ENCODE data around the gene RAB18.

Gene RAB18

DNA sequence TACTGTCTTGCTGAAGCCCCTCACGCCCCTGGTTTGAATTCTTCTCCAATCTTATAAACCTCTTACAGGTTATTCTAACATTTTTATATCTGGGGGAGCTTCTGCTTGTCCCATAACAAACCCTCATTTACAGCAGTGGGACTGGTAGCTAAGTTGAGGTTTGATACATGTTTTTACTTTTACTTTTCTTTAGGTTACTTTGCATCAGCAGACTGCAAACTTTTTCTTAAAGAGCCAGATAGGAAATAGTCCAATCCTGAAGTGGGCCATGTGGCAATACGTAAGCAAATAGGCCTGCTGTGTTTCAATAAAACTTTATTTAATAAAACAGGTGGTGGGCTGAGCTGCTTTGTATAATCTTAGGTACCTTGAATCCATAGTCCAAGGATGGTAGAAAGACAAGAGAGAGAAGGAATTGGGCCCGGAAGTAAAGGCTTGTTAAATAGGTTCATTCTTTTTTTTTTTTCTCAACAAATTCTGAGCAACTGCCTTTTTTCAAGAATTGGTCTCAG, 27.3 kb downstream of the RAB18 start:
- H2AFZ ChIP-seq (ENCODE audit: low read depth) = no peak overlapping the region
- H3K4me2 ChIP-seq = no peak overlapping the region
- H3K27ac ChIP-seq = no peak overlapping the region
- no peak overlapping the region for H3K9ac ChIP-seq
- peaks cover 30% of the 10 kb centered on the region; the same call in 1 of the 2 replicates for H3K79me2 ChIP-seq (ENCODE audit: insufficient read depth, low read depth)
- H3K4me3 ChIP-seq (IDR thresholded peaks at IDR 0.05; ENCODE audit: insufficient read depth, low read depth, low read length) = no peak overlapping the region
- H4K20me1 ChIP-seq (ENCODE audit: insufficient read depth) = no peaks in the 10 kb centered on the region
- TF ChIP-seq, protein P1, sequence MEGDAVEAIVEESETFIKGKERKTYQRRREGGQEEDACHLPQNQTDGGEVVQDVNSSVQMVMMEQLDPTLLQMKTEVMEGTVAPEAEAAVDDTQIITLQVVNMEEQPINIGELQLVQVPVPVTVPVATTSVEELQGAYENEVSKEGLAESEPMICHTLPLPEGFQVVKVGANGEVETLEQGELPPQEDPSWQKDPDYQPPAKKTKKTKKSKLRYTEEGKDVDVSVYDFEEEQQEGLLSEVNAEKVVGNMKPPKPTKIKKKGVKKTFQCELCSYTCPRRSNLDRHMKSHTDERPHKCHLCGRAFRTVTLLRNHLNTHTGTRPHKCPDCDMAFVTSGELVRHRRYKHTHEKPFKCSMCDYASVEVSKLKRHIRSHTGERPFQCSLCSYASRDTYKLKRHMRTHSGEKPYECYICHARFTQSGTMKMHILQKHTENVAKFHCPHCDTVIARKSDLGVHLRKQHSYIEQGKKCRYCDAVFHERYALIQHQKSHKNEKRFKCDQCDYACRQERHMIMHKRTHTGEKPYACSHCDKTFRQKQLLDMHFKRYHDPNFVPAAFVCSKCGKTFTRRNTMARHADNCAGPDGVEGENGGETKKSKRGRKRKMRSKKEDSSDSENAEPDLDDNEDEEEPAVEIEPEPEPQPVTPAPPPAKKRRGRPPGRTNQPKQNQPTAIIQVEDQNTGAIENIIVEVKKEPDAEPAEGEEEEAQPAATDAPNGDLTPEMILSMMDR (conservative IDR thresholded peaks at IDR 0.05; ENCODE audit: low read depth, low read length) = no peak
- no peaks in the 10 kb centered on the region for H3K27me3 ChIP-seq (ENCODE audit: insufficient read depth, low read depth)
- H3K36me3 ChIP-seq (ENCODE audit: insufficient read depth) = no peaks in the 10 kb centered on the region
- H3K4me1 ChIP-seq (ENCODE audit: low read depth, poor library complexity, severe bottlenecking) = peaks cover 39% of the 10 kb centered on the region

DNA sequence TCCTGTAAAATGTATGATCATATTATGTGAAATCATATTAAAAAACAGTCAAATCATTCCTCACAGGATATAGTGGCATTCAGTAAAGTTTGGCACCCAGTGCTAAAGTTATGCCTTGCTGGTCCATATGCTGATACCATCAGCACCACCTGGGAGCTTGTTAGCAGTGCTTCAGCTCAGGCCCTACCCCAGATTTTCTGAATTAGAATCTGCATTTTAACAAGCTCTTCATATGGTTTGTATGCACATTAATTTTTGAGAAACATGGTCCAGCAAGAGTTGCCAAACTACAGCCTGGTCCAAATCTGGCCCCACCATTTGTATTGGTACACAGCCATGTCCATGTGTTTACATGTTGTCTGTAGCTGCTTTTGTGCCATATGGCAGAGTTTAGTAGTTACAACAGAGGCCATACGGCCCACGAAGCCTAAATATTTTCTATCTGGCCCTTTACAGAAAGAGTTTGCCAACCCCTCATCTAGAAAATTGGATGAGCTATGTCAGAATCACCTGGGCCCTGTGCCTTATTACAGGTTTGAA, 30.1 kb downstream of the RAB18 start:
- Histone ChIP-seq H3K4me2 (no peak overlapping the region), H3K9ac (no peak overlapping the region), H3K4me3 (IDR thresholded peaks at IDR 0.05; ENCODE audit: insufficient read depth, low read depth, low read length) (no peak overlapping the region), H3K27ac (no peak overlapping the region), H4K20me1 (ENCODE audit: insufficient read depth) (no peaks in the 10 kb centered on the region), H3K4me1 (ENCODE audit: low read depth, poor library complexity, severe bottlenecking) (peaks cover 51% of the 10 kb centered on the region), H2AFZ (ENCODE audit: low read depth) (no peak overlapping the region), H3K36me3 (ENCODE audit: insufficient read depth) (no peaks in the 10 kb centered on the region), H3K27me3 (ENCODE audit: insufficient read depth, low read depth) (no peaks in the 10 kb centered on the region), H3K79me2 (ENCODE audit: insufficient read depth, low read depth) (peaks cover 9% of the 10 kb centered on the region; the same call in 1 of the 2 replicates)
- TF ChIP-seq, protein P1 (conservative IDR thresholded peaks at IDR 0.05; ENCODE audit: low read depth, low read length) = no peak

DNA sequence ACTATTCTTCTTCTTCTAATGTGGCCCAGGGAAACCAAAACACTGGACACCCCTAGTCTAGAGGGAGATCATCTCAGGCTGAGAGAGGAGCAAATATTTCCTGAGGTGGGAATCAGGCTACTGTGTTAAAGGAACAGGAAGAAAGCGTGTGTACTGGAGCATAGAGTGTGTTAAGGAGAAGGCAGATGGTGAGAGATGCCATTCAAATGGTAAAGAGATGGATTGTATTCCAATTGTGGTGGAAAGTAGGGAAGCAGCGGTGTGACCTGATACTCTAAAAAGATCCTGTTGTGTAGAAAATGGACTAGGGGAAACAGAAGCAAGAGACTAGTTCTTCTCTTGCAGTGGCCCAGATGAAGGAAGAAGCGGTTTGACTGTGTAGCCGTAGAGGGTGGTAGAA, 31.2 kb downstream of the RAB18 start:
- TF ChIP-seq, protein P1 (conservative IDR thresholded peaks at IDR 0.05; ENCODE audit: low read depth, low read length) = no peak
- Histone ChIP-seq H3K4me1 (ENCODE audit: low read depth, poor library complexity, severe bottlenecking) (peaks cover 40% of the 10 kb centered on the region), H2AFZ (ENCODE audit: low read depth) (no peak overlapping the region), H3K9ac (no peak overlapping the region), H3K4me2 (no peak overlapping the region), H4K20me1 (ENCODE audit: insufficient read depth) (no peaks in the 10 kb centered on the region), H3K79me2 (ENCODE audit: insufficient read depth, low read depth) (peaks cover 9% of the 10 kb centered on the region; the same call in 1 of the 2 replicates), H3K36me3 (ENCODE audit: insufficient read depth) (no peaks in the 10 kb centered on the region), H3K27ac (no peak overlapping the region), H3K4me3 (IDR thresholded peaks at IDR 0.05; ENCODE audit: insufficient read depth, low read depth, low read length) (no peak overlapping the region), H3K27me3 (ENCODE audit: insufficient read depth, low read depth) (no peaks in the 10 kb centered on the region)

DNA sequence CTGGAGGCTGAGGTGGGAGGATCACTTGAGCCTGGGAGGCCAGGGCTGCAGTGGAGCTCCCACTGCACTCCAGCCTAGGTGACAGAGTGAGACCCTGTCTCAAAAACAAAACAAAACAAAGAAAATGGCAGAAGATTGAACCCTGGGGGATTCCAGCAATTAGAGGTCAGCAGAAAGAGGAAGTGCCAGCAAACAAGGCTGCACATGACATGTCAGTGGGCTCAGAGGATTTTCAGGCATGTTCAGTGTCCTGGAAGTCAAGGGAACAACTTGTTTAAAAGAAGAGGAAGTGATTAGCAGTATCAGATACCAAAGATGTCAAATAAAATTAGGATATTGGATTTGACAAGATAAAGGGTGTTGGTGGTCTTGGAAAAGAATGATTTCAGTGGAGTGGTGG, 32.3 kb downstream of the RAB18 start:
- Histone ChIP-seq H3K27ac (no peak overlapping the region), H3K79me2 (ENCODE audit: insufficient read depth, low read depth) (peaks cover 5% of the 10 kb centered on the region; the same call in 1 of the 2 replicates), H3K4me1 (ENCODE audit: low read depth, poor library complexity, severe bottlenecking) (peaks cover 30% of the 10 kb centered on the region), H3K27me3 (ENCODE audit: insufficient read depth, low read depth) (no peaks in the 10 kb centered on the region), H3K4me2 (no peak overlapping the region), H3K4me3 (IDR thresholded peaks at IDR 0.05; ENCODE audit: insufficient read depth, low read depth, low read length) (no peak overlapping the region), H2AFZ (ENCODE audit: low read depth) (no peak overlapping the region), H3K9ac (no peak overlapping the region), H4K20me1 (ENCODE audit: insufficient read depth) (no peaks in the 10 kb centered on the region), H3K36me3 (ENCODE audit: insufficient read depth) (no peaks in the 10 kb centered on the region)
- TF ChIP-seq, protein P1 (conservative IDR thresholded peaks at IDR 0.05; ENCODE audit: low read depth, low read length) = no peak
